Activated CD4-positive, alpha-beta T cell treated with anti-CD3 and anti-CD28 coated beads for 48 hours (primary cell): ENCODE data around the gene DZIP1L.
"Not testable (repeated sequence)": the region's sequence is repeated elsewhere in the genome, so short reads cannot be mapped to it uniquely, and the experiment has no call there.

ENCODE experiments used
- DNase-seq: peaks from one replicate; pipeline ENCODE4 v3.0.0-alpha.2; 2020

Gene DZIP1L, protein sequence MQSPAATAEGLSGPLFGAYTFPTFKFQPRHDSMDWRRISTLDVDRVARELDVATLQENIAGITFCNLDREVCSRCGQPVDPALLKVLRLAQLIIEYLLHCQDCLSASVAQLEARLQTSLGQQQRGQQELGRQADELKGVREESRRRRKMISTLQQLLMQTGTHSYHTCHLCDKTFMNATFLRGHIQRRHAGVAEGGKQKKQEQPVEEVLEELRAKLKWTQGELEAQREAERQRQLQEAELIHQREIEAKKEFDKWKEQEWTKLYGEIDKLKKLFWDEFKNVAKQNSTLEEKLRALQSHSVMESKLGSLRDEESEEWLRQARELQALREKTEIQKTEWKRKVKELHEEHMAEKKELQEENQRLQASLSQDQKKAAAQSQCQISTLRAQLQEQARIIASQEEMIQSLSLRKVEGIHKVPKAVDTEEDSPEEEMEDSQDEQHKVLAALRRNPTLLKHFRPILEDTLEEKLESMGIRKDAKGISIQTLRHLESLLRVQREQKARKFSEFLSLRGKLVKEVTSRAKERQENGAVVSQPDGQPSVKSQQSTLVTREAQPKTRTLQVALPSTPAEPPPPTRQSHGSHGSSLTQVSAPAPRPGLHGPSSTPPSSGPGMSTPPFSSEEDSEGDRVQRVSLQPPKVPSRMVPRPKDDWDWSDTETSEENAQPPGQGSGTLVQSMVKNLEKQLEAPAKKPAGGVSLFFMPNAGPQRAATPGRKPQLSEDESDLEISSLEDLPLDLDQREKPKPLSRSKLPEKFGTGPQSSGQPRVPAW

GRCh38 chr3:138114988-138115971, at the start of gene DZIP1L:
TSS of gene DZIP1L (minus strand) at chr3:138115608. CDS start at chr3:138103971, 11,637 bp downstream.
- peak; percentile 44 for DNase-seq

DNA sequence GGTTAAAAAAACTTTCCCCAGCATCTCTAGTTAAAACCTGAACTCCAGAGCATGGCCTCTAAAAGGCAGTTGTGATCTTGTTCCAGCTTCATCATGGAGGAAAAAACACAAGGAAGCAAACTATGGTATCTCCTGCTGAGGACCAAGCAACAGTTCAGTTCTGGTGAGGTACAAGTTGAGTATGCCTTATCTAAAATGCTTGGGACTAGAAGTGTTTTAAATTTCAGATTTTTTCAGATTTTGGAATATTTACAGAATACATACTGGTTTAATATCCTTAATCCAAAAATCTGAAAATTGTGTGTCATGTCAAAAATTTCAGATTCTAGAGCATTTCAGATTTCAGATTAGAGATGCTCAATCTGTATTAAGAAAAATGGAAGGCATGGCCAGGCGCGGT, 49.7 kb upstream of the DZIP1L start:
- DNase-seq, result no peak

GRCh38 chr3:138157743-138158142, 42.3 kb upstream of the DZIP1L start:
- no peak for DNase-seq

- no peak for DNase-seq
These were observed 39.1 kb upstream of the DZIP1L start for GRCh38 chr3:138154534-138154933.

DNA sequence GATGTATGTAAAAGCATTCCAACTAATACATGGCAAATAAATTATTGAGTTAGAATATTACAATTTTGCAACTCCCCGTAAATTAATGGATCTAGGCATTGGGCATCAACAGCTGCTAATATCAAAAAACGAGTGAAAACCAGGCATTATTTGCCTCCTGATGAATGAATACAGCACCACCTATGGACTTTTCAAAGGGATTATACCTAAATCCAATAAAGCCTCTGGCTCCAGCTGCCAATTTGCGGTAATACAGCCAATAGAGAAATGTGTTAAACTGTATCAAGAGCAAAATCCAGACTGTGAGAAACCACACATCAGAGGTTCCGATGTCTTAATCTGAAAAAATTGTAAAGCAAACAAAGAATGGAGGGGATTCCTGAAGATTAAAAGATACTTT, 33.1 kb upstream of the DZIP1L start:
- DNase-seq, result no peak

DNA sequence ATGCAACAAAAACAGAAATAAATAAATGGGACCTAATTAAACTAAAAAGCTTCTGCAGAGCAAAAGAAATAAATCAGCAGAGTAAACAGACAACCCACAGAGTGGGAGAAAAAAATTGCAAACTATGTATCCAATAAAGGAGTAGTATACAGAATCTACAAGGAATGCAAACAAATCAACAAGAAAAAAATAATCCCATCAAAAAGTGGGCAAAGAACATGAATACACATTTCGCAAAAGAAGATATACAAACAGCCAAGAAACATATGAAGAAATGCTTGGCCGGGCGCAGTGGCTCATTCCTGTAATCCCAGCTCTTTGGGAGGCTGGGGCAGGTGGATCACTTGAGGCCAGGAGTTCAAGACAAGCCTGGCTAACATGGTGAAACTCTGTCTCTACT, 26.8 kb upstream of the DZIP1L start:
- not testable (repeated sequence) for DNase-seq

DNA sequence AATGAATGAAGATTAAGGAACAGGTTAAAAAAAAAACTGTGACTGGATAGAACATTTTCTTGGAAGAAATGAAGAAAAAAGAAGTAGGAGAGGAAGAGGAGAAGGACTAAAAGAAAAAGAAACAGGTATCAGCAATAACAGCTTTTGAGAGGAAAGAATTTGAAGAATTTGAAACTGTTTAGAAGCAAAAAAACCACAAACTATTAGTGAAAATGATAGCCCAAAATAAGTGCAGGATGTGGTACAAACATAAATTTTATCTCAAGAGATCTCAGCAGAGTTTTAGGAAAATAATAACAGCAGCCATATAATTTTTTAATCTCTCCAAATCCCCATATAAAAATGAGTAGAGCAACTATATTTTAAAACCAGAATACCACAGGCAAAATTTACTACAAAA, 25.5 kb upstream of the DZIP1L start:
- no peak for DNase-seq

DNA sequence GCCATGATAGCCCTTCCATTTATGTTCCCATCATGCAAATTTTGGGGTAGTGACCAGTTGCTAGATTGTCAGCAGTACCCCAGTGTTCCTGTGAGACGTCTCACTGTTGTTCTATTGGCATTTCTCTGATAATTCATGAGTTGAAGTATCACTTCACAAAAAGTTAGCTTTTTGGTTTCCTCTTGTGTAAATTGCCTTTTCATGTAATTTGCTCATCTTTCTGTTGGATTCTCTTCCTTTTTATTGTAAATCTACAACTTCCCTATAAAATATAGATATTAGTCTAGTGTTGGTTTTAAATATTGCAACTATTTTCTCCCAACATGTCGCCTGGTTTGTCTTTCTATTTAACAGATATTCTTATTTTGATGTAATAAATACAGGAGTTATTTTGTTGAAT, 24.3 kb upstream of the DZIP1L start:
- DNase-seq, result no peak

GRCh38 chr3:138137861-138138260, 22.5 kb upstream of the DZIP1L start:
- no peak for DNase-seq

DNA sequence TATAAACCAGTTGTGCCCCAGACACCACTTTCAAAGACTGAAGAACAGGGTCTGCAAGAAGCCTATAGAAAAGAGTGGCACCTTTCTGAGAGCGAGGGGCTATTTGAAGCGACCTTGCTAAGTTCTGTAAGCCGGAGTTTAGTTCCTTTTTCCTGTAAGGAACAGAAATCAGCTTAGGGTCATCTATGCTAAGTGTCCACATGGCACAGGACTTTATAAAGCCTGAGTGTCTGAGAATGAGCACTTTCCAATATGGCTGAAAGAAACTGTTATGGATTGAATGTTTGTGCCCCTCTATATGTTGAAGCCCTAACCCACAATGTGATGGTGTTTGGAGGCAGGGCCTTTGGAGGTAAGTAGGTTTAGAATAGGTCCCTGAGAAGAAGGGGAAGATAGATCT, 20.8 kb upstream of the DZIP1L start:
- DNase-seq, result no peak

DNA sequence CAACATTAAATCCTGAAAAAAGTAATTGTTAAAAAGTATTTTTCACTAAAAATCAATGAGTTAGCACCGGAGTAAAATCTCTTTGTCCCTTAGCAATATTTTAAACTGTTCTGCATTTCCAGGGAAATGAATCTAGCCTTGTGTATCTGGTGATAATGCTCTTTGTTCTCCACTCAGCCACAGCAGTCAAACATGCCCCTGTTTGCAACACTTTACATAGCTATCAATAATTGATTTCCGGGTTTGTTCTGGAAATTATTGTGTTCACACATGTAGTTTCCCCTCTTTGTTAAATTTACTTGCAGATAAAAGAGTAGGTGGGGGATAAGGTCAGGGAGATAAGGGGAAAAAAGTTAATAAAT, 20.4 kb upstream of the DZIP1L start:
- no peak for DNase-seq

DNA sequence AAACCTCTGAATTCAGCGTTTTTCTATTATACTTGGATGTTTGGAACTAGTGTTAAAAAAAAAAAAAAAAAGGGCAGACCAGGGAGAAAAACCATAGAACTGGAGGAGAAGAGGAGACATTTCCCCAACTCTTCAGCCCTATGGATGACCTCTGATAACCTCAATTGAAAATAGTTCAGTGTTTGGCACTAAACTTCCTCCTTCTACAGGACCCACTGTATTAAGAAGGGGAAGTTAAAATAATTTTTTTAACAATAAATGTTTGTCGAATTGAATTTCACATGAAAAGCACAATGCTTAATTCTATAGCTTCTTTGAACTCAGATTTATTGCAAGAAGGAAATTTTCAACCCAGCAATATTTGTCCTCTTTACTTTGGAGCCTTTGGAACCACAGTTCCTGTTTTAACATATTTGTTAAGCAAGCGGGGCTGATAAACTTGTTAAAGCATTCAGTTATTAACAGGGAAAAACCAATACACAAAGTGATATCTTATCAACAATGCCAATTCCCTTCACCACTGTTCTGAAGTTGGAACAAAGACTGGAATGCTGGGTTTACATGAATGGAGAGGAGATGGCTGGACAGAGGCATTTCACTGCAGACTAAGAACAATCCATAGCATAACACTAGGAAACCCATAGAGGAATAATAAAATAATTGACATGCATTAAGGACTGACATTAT, 19.9 kb upstream of the DZIP1L start:
- no peak for DNase-seq

DNA sequence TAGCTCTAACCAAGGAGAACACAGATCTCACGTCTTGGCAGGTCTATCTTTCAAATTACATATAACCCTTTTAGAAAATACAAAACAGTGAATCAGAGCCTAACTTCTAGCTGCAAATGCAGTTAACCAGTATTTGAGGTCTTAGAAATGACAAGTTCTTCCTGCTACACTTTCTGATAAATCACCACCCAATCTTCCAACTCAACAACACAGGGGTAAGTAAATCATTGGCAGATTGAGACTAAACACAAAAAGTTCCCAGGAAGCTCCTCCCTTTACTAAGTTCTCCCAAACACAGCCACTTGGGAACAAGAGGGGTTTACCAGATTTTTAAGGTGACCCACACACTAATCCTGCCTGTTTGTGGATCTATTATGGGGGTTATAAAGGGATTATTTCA, 16.8 kb upstream of the DZIP1L start, which contains the start of gene A4GNT:
Gene A4GNT, minus strand, starts transcription at position 152 of the 400 bp plus-strand sequence. CDS start 1,134 bp downstream, outside the sequence.
- no peak for DNase-seq

GRCh38 chr3:138127636-138128365, 12.4 kb upstream of the DZIP1L start:
- DNase-seq, result no peak

GRCh38 chr3:138125548-138126221, 10.3 kb upstream of the DZIP1L start:
- no peak for DNase-seq

- DNase-seq, result no peak
These were observed 9.4 kb upstream of the DZIP1L start for GRCh38 chr3:138124706-138125355.

DNA sequence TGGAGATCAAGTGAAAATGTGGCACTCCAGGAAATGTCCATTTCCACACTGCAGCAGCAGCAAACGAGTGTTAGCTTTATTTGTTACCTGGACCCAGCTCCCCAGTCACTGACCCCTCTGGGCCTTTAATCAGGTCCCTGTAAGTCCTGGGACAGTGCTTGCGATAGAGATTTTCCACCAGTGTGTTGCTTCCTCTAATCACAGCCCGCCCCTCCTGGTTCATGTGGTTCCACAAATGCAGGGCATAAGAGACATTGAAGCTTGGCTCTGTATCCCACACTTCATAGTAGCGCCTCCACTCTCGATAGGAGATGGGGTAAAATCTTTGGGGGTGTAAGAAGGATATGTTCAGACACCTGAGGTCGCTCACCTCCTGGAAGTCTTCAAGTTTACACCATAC, 8.8 kb upstream of the DZIP1L start:
- DNase-seq, result no peak

DNA sequence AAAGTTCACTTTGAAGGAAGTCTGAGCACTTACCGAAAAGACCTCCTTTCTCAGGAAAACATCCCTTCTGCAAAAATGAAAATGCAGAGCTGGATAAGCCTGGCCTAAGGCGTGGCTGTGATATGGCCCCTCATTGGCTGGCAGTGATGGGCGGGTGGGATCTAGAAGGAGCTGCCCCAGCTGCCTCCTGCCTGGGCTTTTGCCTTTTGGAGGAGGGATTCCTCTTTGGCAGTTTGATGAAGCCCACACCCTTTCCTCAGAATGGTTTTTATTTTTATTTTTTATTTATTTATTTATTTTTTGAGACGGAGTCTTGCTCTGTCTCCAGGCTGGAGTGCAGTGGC, 4.0 kb upstream of the DZIP1L start:
- no peak for DNase-seq

DNA sequence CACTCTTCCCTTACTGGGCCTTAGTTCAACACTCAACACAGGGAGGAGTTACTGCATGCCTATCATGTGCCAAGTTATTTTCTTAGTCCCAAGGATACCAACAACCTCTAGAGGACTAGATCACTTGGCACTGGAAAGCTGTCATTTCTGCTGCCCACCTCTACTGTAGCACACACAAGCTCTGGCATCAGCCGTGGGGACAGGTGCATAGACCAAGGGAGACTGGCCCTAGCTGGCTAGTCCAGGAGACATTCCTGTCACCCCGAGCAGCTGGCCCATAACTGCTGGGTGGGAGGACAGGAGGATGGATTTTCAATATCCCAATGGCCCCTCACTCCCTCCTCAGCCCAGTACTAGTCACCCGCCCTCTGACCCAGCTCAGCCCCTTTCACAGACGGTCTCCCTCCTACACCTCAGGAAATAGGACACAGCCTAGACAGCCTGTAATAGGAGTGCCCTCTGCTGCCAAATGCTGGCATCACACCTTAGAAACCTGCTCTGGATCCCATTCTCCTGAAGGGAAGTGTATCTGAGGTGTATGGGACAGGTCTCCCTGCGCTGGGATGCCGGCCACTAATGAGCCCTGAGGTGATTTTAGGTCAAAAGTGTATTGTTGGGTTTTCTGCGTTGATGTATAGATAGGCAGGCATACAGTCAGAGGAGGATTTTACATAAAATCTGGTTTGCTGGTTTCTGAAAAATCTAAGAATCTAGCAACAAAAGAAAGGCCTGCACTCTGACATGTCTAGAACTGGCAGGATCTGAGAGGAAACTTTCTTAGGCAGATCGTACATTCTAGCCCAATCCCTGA, 3.4 kb upstream of the DZIP1L start:
- DNase-seq, result peak; percentile 74

GRCh38 chr3:138114431-138114918, 933 bp downstream of the DZIP1L start:
- DNase-seq, result no peak
